ENCODE data around the gene AOPEP. TPM values are rescaled to one million over a fixed set of nuclear protein-coding genes. Genes with fewer than 3 reads are reported as not detected.

AOPEP gene
- total and polyA plus RNA-seq, 2 of the 13 experiments (the other 11 are each of a cell fraction or from before 2014, with no cell fraction given) = 22.2 to 41.6 TPM

- TF ChIP-seq MXD1 (CRISPR knock-in tag; IDR thresholded peaks at IDR 0.05) (no peak), SRSF1 (optimal IDR thresholded peaks at IDR 0.05; ENCODE audit: low read depth, low read length) (no peak), EHMT2 (IDR thresholded peaks at IDR 0.05; ENCODE audit: borderline replicate concordance, low read depth, low read length) (no peak), ZSCAN20 (CRISPR knock-in tag; IDR thresholded peaks at IDR 0.05; ENCODE audit: borderline replicate concordance) (no peak), CREB3 (CRISPR knock-in tag; IDR thresholded peaks at IDR 0.05) (no peak), AGO1 (IDR thresholded peaks at IDR 0.05; ENCODE audit: low read depth, low read length, poor library complexity, severe bottlenecking) (no peak), HNRNPLL (IDR thresholded peaks at IDR 0.05; ENCODE audit: low read depth, low read length, poor library complexity, severe bottlenecking) (no peak), NFE2 (CRISPR knock-in tag; IDR thresholded peaks at IDR 0.05) (no peak), ATAD3A (CRISPR knock-in tag; IDR thresholded peaks at IDR 0.05) (no peak), ZBTB20 (CRISPR knock-in tag; IDR thresholded peaks at IDR 0.05; ENCODE audit: borderline replicate concordance, low read depth) (peak; percentile 45; the same call in 1 of the 2 replicates), KLF16 (CRISPR knock-in tag; IDR thresholded peaks at IDR 0.05) (no peak), RNF2 (conservative IDR thresholded peaks at IDR 0.05; ENCODE audit: low read depth) (no peak), MBNL3 (CRISPR knock-in tag; conservative IDR thresholded peaks at IDR 0.05) (no peak), HOXA9 (CRISPR knock-in tag; IDR thresholded peaks at IDR 0.05; ENCODE audit: borderline replicate concordance) (no peak; the same call in 1 of the 2 replicates), ATF7-NPFF (CRISPR knock-in tag; IDR thresholded peaks at IDR 0.05; ENCODE audit: low read depth) (no peak), ISL2 (CRISPR knock-in tag; IDR thresholded peaks at IDR 0.05) (peak; percentile 28; the same call in 1 of the 2 replicates)
- TF ChIP-seq, protein P1, sequence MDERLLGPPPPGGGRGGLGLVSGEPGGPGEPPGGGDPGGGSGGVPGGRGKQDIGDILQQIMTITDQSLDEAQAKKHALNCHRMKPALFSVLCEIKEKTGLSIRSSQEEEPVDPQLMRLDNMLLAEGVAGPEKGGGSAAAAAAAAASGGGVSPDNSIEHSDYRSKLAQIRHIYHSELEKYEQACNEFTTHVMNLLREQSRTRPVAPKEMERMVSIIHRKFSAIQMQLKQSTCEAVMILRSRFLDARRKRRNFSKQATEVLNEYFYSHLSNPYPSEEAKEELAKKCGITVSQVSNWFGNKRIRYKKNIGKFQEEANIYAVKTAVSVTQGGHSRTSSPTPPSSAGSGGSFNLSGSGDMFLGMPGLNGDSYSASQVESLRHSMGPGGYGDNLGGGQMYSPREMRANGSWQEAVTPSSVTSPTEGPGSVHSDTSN (CRISPR knock-in tag; IDR thresholded peaks at IDR 0.05) = no peak
- TF ChIP-seq, protein P2, sequence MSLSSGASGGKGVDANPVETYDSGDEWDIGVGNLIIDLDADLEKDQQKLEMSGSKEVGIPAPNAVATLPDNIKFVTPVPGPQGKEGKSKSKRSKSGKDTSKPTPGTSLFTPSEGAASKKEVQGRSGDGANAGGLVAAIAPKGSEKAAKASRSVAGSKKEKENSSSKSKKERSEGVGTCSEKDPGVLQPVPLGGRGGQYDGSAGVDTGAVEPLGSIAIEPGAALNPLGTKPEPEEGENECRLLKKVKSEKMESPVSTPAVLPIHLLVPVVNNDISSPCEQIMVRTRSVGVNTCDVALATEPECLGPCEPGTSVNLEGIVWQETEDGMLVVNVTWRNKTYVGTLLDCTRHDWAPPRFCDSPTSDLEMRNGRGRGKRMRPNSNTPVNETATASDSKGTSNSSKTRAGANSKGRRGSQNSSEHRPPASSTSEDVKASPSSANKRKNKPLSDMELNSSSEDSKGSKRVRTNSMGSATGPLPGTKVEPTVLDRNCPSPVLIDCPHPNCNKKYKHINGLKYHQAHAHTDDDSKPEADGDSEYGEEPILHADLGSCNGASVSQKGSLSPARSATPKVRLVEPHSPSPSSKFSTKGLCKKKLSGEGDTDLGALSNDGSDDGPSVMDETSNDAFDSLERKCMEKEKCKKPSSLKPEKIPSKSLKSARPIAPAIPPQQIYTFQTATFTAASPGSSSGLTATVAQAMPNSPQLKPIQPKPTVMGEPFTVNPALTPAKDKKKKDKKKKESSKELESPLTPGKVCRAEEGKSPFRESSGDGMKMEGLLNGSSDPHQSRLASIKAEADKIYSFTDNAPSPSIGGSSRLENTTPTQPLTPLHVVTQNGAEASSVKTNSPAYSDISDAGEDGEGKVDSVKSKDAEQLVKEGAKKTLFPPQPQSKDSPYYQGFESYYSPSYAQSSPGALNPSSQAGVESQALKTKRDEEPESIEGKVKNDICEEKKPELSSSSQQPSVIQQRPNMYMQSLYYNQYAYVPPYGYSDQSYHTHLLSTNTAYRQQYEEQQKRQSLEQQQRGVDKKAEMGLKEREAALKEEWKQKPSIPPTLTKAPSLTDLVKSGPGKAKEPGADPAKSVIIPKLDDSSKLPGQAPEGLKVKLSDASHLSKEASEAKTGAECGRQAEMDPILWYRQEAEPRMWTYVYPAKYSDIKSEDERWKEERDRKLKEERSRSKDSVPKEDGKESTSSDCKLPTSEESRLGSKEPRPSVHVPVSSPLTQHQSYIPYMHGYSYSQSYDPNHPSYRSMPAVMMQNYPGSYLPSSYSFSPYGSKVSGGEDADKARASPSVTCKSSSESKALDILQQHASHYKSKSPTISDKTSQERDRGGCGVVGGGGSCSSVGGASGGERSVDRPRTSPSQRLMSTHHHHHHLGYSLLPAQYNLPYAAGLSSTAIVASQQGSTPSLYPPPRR (CRISPR knock-in tag; IDR thresholded peaks at IDR 0.05; ENCODE audit: borderline replicate concordance) = no peak; the same call in 1 of the 2 replicates
- TF ChIP-seq, protein P3, sequence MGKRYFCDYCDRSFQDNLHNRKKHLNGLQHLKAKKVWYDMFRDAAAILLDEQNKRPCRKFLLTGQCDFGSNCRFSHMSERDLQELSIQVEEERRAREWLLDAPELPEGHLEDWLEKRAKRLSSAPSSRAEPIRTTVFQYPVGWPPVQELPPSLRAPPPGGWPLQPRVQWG (CRISPR knock-in tag; IDR thresholded peaks at IDR 0.05; ENCODE audit: borderline replicate concordance, low read depth) = no peak
Observed at GRCh38 chr9:95024097-95024671, 297.7 kb downstream of the AOPEP start (continued).
